Muscle of leg (tissue), 11 donors: ENCODE measurements around the gene ACBD3. TPM values are rescaled to one million over a fixed set of nuclear protein-coding genes. Genes with fewer than 3 reads are reported as not detected.

ENCODE experiments used
- DNase-seq: peaks from one replicate; pipeline ENCODE4 v3.0.0; 2013
- H3K27ac ChIP-seq: one replicate; pipeline ENCODE4 v1.5.1; 2013; ENCODE audit warnings: mild to moderate bottlenecking, low read length, control low read depth
- H3K27me3 ChIP-seq: one replicate; pipeline ENCODE4 v1.6.1; 2013; ENCODE audit warnings: low read length; ENCODE audit not compliant: control insufficient read depth, insufficient read depth
- H3K36me3 ChIP-seq: one replicate; pipeline ENCODE4 v1.6.1; 2013; ENCODE audit warnings: low read length; ENCODE audit not compliant: control insufficient read depth, insufficient read depth
- H3K4me1 ChIP-seq: one replicate; pipeline ENCODE4 v1.6.1; 2013; ENCODE audit warnings: low read length; ENCODE audit not compliant: control insufficient read depth, insufficient read depth
- H3K4me3 ChIP-seq: one replicate; pipeline ENCODE4 v1.5.1; 2013; ENCODE audit warnings: low read length, control low read depth
- H3K9me3 ChIP-seq: replicated peaks from 2 replicates; pipeline ENCODE4 v1.6.1; 2013; ENCODE audit warnings: low read depth, low read length; ENCODE audit not compliant: control insufficient read depth
- WGBS: methylation state at CpG from one replicate; pipeline ENCODE4 v1.1.5; 2013; ENCODE audit warnings: missing lambda C conversion rate; ENCODE audit not compliant: insufficient coverage; 5-methylcytosine and 5-hydroxymethylcytosine counted together
- polyA plus RNA-seq, 8 donors: library from polyadenylated mRNA; unstranded; fragments of 120-200 nt; gene quantifications; one replicate each; pipeline versions ENCODE4 v1.2.1 to v1.2.3, GENCODE V29; 2013; ENCODE audit warnings: inconsistent platforms in 1 of 8, low replicate concordance in 1 of 8; ENCODE audit not compliant: insufficient read length in 8 of 8, insufficient read depth in 1 of 8
- total RNA-seq: library from RNA; stranded (reverse); fragments of 120-200 nt; gene quantifications from one replicate; pipeline ENCODE4 v1.2.4, GENCODE V29; 2013

ACBD3 gene
- total and polyA plus RNA-seq, 9 donors: 32.8 to 66.6 (median 58.5) TPM

- 66% methylated on average over 6 of the region's 10 CpGs for WGBS
Observed at GRCh38 chr1:226217273-226217672, 30.7 kb upstream of the ACBD3 start.

GRCh38 chr1:226216056-226216455 is 29.5 kb upstream of the ACBD3 start:
- WGBS: 26% methylated on average over 4 of the region's 5 CpGs
- Histone ChIP-seq H3K9me3 (no peaks in the 10 kb centered on the region), H3K4me1 (no peaks in the 10 kb centered on the region), H3K4me3 (no peak overlapping the region), H3K27me3 (no peaks in the 10 kb centered on the region), H3K36me3 (no peaks in the 10 kb centered on the region), H3K27ac (no peak overlapping the region)
- no peak for DNase-seq

More at GRCh38 chr1:226217273-226217672, 30.7 kb upstream of the ACBD3 start:
- no peaks in the 10 kb centered on the region for H3K4me1 ChIP-seq
- no peaks in the 10 kb centered on the region for H3K9me3 ChIP-seq
- H3K4me3 ChIP-seq: no peak overlapping the region
- H3K27ac ChIP-seq: no peak overlapping the region
- H3K36me3 ChIP-seq: no peaks in the 10 kb centered on the region
- peaks cover under 1% of the 10 kb centered on the region for H3K27me3 ChIP-seq
- no peak for DNase-seq

GRCh38 chr1:226215239-226215638 is 28.7 kb upstream of the ACBD3 start:
- Histone ChIP-seq H3K27ac (no peak overlapping the region), H3K9me3 (no peaks in the 10 kb centered on the region), H3K4me3 (no peak overlapping the region), H3K27me3 (peaks cover 2% of the 10 kb centered on the region), H3K4me1 (no peaks in the 10 kb centered on the region), H3K36me3 (no peaks in the 10 kb centered on the region)
- no peak for DNase-seq
- 38% methylated on average over 3 of the region's 5 CpGs for WGBS

- H3K4me1 ChIP-seq: peaks cover 2% of the 10 kb centered on the region
- 75% methylated on average over 1 of the region's 8 CpGs for WGBS
- DNase-seq: no peak
- peaks cover 2% of the 10 kb centered on the region for H3K27me3 ChIP-seq
- no peak overlapping the region for H3K4me3 ChIP-seq
- H3K9me3 ChIP-seq: no peaks in the 10 kb centered on the region
- H3K27ac ChIP-seq: no peak overlapping the region
- H3K36me3 ChIP-seq: no peaks in the 10 kb centered on the region
Observed at GRCh38 chr1:226212545-226212944, 26.0 kb upstream of the ACBD3 start.

GRCh38 chr1:226211181-226211821 is 24.8 kb upstream of the ACBD3 start:
- DNase-seq: no peak
- no peak overlapping the region for H3K27ac ChIP-seq
- no peaks in the 10 kb centered on the region for H3K36me3 ChIP-seq
- WGBS: 67% methylated on average over 2 of the region's 5 CpGs
- H3K9me3 ChIP-seq: no peaks in the 10 kb centered on the region
- H3K27me3 ChIP-seq: peaks cover 2% of the 10 kb centered on the region
- peaks cover 2% of the 10 kb centered on the region for H3K4me1 ChIP-seq
- H3K4me3 ChIP-seq: no peak overlapping the region

- DNase-seq: no peak
- Histone ChIP-seq H3K4me1 (peaks cover 2% of the 10 kb centered on the region), H3K4me3 (no peak overlapping the region), H3K27ac (no peak overlapping the region), H3K36me3 (no peaks in the 10 kb centered on the region), H3K27me3 (peaks cover 2% of the 10 kb centered on the region), H3K9me3 (no peaks in the 10 kb centered on the region)
- WGBS: 38% methylated on average over 6 of the region's 7 CpGs
Observed at GRCh38 chr1:226210571-226211176, 24.1 kb upstream of the ACBD3 start.

- Histone ChIP-seq H3K27ac (no peak overlapping the region), H3K36me3 (no peaks in the 10 kb centered on the region), H3K9me3 (no peaks in the 10 kb centered on the region), H3K27me3 (peaks cover 2% of the 10 kb centered on the region), H3K4me1 (peaks cover 2% of the 10 kb centered on the region), H3K4me3 (no peak overlapping the region)
- DNase-seq: peak; percentile 21
- 75% methylated on average over 14 of the region's 17 CpGs for WGBS
Observed at GRCh38 chr1:226209307-226210059, 22.9 kb upstream of the ACBD3 start.

- Histone ChIP-seq H3K27ac (no peak overlapping the region), H3K4me1 (peaks cover 2% of the 10 kb centered on the region), H3K9me3 (no peaks in the 10 kb centered on the region), H3K27me3 (peaks cover 2% of the 10 kb centered on the region), H3K36me3 (no peaks in the 10 kb centered on the region), H3K4me3 (no peak overlapping the region)
- DNase-seq: no peak
- WGBS: 100% methylated on average over 1 of the region's 5 CpGs
Observed at GRCh38 chr1:226207048-226207447, 20.5 kb upstream of the ACBD3 start.

- Histone ChIP-seq H3K4me3 (no peak overlapping the region), H3K36me3 (no peaks in the 10 kb centered on the region), H3K27ac (no peak overlapping the region), H3K9me3 (no peaks in the 10 kb centered on the region), H3K4me1 (no peaks in the 10 kb centered on the region), H3K27me3 (no peaks in the 10 kb centered on the region)
- no peak for DNase-seq
Observed at GRCh38 chr1:226204198-226204597, 17.7 kb upstream of the ACBD3 start.

- no peaks in the 10 kb centered on the region for H3K27me3 ChIP-seq
- no peaks in the 10 kb centered on the region for H3K9me3 ChIP-seq
- no CpG with 5 or more reads among the region's 4 CpGs for WGBS
- H3K4me1 ChIP-seq: no peaks in the 10 kb centered on the region
- H3K4me3 ChIP-seq: no peak overlapping the region
- H3K27ac ChIP-seq: no peak overlapping the region
- DNase-seq: no peak
- H3K36me3 ChIP-seq: no peaks in the 10 kb centered on the region
Observed at GRCh38 chr1:226203655-226204054, 17.1 kb upstream of the ACBD3 start.
